Skeletal muscle tissue (tissue), 4 donors: Measurements from ENCODE around the gene THTPA. TPM values are rescaled to one million over a fixed set of nuclear protein-coding genes. Genes with fewer than 3 reads are reported as not detected.
A peak's percentile ranks its signal among the peaks of the same experiment; 100 is the strongest.

ENCODE experiments used
- H3K27ac ChIP-seq: one replicate; pipeline ENCODE4 v1.7.0; 2013; ENCODE audit warnings: mild to moderate bottlenecking, low read depth, low read length, inconsistent platforms
- H3K27me3 ChIP-seq, 3 donors: one replicate each; pipeline ENCODE4 v1.7.0; 2013; ENCODE audit warnings: low read length in 3 of 3; ENCODE audit not compliant: control insufficient read depth in 3 of 3, insufficient read depth in 3 of 3
- H3K36me3 ChIP-seq, 3 donors: one replicate each; pipeline ENCODE4 v1.7.0; 2013; ENCODE audit warnings: low read length in 3 of 3; ENCODE audit not compliant: control insufficient read depth in 3 of 3, insufficient read depth in 3 of 3
- H3K4me1 ChIP-seq, 3 donors: one replicate each; pipeline ENCODE4 v1.7.0; 2013; ENCODE audit warnings: low read length in 3 of 3, mild to moderate bottlenecking in 3 of 3; ENCODE audit not compliant: control insufficient read depth in 3 of 3, insufficient read depth in 3 of 3
- H3K4me3 ChIP-seq, 3 donors: one replicate each; pipeline ENCODE4 v1.7.0; 2013; ENCODE audit warnings: low read length in 3 of 3
- H3K9ac ChIP-seq, 3 donors: one replicate each; pipeline ENCODE4 v1.7.0; 2013; ENCODE audit warnings: low read length in 3 of 3, mild to moderate bottlenecking in 3 of 3, moderate library complexity in 2 of 3, low read depth in 1 of 3
- H3K9me3 ChIP-seq, 3 donors: one replicate each; pipeline ENCODE4 v1.7.0; 2013; ENCODE audit warnings: low read length in 3 of 3; ENCODE audit not compliant: control insufficient read depth in 3 of 3
- total RNA-seq: library from RNA; depleted of rRNA; stranded (reverse); fragments of >200 nt; gene quantifications from one replicate; pipeline ENCODE4 v1.2.3, GENCODE V29; 2014
- donor health status: Osteomylitis.

THTPA gene
- total RNA-seq, 1 donor from 2014 or later: 7.8 TPM

- Histone ChIP-seq H3K4me1 (peaks cover 0 to 8% (median 5%) of the 10 kb centered on the region in 3 donors), H3K36me3 (peaks cover 0 to 2% (median 0%) of the 10 kb centered on the region in 3 donors), H3K27ac (no peak overlapping the region)
These were observed 34.1 kb upstream of the THTPA start for GRCh38 chr14:23521785-23522640.

GRCh38 chr14:23522643-23523198 lies 33.4 kb upstream of the THTPA start:
- Histone ChIP-seq H3K4me3 (no peak overlapping the region), H3K27me3 (no peaks in the 10 kb centered on the region), H3K9ac (no peak overlapping the region), H3K9me3 (no peaks in the 10 kb centered on the region), H3K27ac (no peak overlapping the region), H3K36me3 (peaks cover 0 to 2% (median 0%) of the 10 kb centered on the region in 3 donors), H3K4me1 (peaks cover 0 to 8% (median 5%) of the 10 kb centered on the region in 3 donors)

More at GRCh38 chr14:23521785-23522640, 34.1 kb upstream of the THTPA start:
- no peak overlapping the region for H3K4me3 ChIP-seq
- no peaks in the 10 kb centered on the region for H3K27me3 ChIP-seq
- H3K9ac ChIP-seq: no peak overlapping the region
- no peaks in the 10 kb centered on the region for H3K9me3 ChIP-seq

- no peak overlapping the region for H3K4me3 ChIP-seq
- no peaks in the 10 kb centered on the region for H3K27me3 ChIP-seq
- peaks cover 0 to 2% (median 0%) of the 10 kb centered on the region in 3 donors for H3K36me3 ChIP-seq
- no peak overlapping the region for H3K27ac ChIP-seq
- H3K9me3 ChIP-seq: no peaks in the 10 kb centered on the region
- peaks cover 0 to 6% (median 2%) of the 10 kb centered on the region in 3 donors for H3K4me1 ChIP-seq
- no peak overlapping the region for H3K9ac ChIP-seq
These were observed 32.6 kb upstream of the THTPA start for GRCh38 chr14:23523229-23524016.

GRCh38 chr14:23524954-23525353 lies 31.1 kb upstream of the THTPA start:
- no peaks in the 10 kb centered on the region for H3K4me1 ChIP-seq
- H3K27me3 ChIP-seq: no peaks in the 10 kb centered on the region
- H3K36me3 ChIP-seq: peaks cover 0 to 2% (median 0%) of the 10 kb centered on the region in 3 donors
- H3K27ac ChIP-seq: no peak overlapping the region
- H3K9ac ChIP-seq: no peak overlapping the region
- H3K4me3 ChIP-seq: no peak overlapping the region
- H3K9me3 ChIP-seq: no peaks in the 10 kb centered on the region

GRCh38 chr14:23525611-23526010 lies 30.5 kb upstream of the THTPA start:
- H3K36me3 ChIP-seq: peaks cover 0 to 2% (median 0%) of the 10 kb centered on the region in 3 donors
- H3K9me3 ChIP-seq: no peaks in the 10 kb centered on the region
- no peak overlapping the region for H3K9ac ChIP-seq
- H3K27me3 ChIP-seq: no peaks in the 10 kb centered on the region
- H3K4me3 ChIP-seq: no peak overlapping the region
- no peak overlapping the region for H3K27ac ChIP-seq
- H3K4me1 ChIP-seq: no peaks in the 10 kb centered on the region

GRCh38 chr14:23528555-23528954 lies 27.5 kb upstream of the THTPA start:
- Histone ChIP-seq H3K4me3 (no peak overlapping the region), H3K4me1 (no peaks in the 10 kb centered on the region), H3K9me3 (no peaks in the 10 kb centered on the region), H3K27ac (no peak overlapping the region), H3K9ac (peak overlapping the region in 1 of 3 donors; percentile 2), H3K36me3 (peaks cover 0 to 2% (median 2%) of the 10 kb centered on the region in 3 donors), H3K27me3 (no peaks in the 10 kb centered on the region)

- H3K27ac ChIP-seq: no peak overlapping the region
- H3K4me1 ChIP-seq: no peaks in the 10 kb centered on the region
- no peak overlapping the region for H3K4me3 ChIP-seq
- no peak overlapping the region for H3K9ac ChIP-seq
- no peaks in the 10 kb centered on the region for H3K9me3 ChIP-seq
- H3K36me3 ChIP-seq: peaks cover 0 to 2% (median 2%) of the 10 kb centered on the region in 3 donors
- no peaks in the 10 kb centered on the region for H3K27me3 ChIP-seq
These were observed 27.1 kb upstream of the THTPA start for GRCh38 chr14:23529016-23529415.

- Histone ChIP-seq H3K36me3 (peaks cover 0 to 2% (median 2%) of the 10 kb centered on the region in 3 donors), H3K9ac (no peak overlapping the region), H3K4me1 (no peaks in the 10 kb centered on the region), H3K27ac (no peak overlapping the region), H3K4me3 (no peak overlapping the region), H3K27me3 (no peaks in the 10 kb centered on the region), H3K9me3 (no peaks in the 10 kb centered on the region)
These were observed 25.6 kb upstream of the THTPA start for GRCh38 chr14:23530375-23531055.

GRCh38 chr14:23531391-23531790 lies 24.7 kb upstream of the THTPA start:
- Histone ChIP-seq H3K9me3 (no peaks in the 10 kb centered on the region), H3K27ac (no peak overlapping the region), H3K4me1 (no peaks in the 10 kb centered on the region), H3K36me3 (peaks cover 0 to 2% (median 0%) of the 10 kb centered on the region in 3 donors), H3K9ac (no peak overlapping the region), H3K27me3 (no peaks in the 10 kb centered on the region), H3K4me3 (no peak overlapping the region)
